Measurements from ENCODE around the gene CCDC92.

- TF ChIP-seq CTCF (IDR thresholded peaks at IDR 0.05; ENCODE audit: low read depth, low read length, poor library complexity, severe bottlenecking) (no peak), EZH2phosphoT487 (IDR thresholded peaks at IDR 0.05; ENCODE audit: borderline replicate concordance, low read length) (no peak)
Observed at GRCh38 chr12:123948796-123949769, 23.5 kb downstream of the CCDC92 start.
